AG08396 (cell line): ENCODE results near the gene PRR9.
"Not testable (repeated sequence)": the region's sequence is repeated elsewhere in the genome, so short reads cannot be mapped to it uniquely, and the experiment has no call there.

Experiments
- DNase-seq: peaks from one replicate; pipeline ENCODE4 v3.0.0; 2012; ENCODE audit warnings: low spot score, mixed read lengths

PRR9 gene

GRCh38 chr1:153217212-153217611 lies at the start of gene PRR9:
PRR9 (plus strand) TSS chr1:153217584; CDS start chr1:153218145, 561 bp downstream.
- no peak for DNase-seq

- no peak for DNase-seq
These were observed 48.7 kb upstream of the PRR9 start for GRCh38 chr1:153168686-153169085.

- DNase-seq: no peak
These were observed 42.8 kb upstream of the PRR9 start for GRCh38 chr1:153174624-153175023.

GRCh38 chr1:153178922-153179321 lies 38.5 kb upstream of the PRR9 start:
- DNase-seq: no peak

GRCh38 chr1:153180556-153180955 lies 36.8 kb upstream of the PRR9 start:
- DNase-seq: no peak

- DNase-seq: not testable (repeated sequence)
These were observed 29.1 kb upstream of the PRR9 start for GRCh38 chr1:153188301-153188700.

- DNase-seq: no peak
These were observed 27.0 kb upstream of the PRR9 start for GRCh38 chr1:153190373-153190772.

GRCh38 chr1:153192697-153193096 lies 24.7 kb upstream of the PRR9 start:
- no peak for DNase-seq

GRCh38 chr1:153194331-153195050 lies 22.9 kb upstream of the PRR9 start:
- DNase-seq: no peak

- no peak for DNase-seq
These were observed 22.2 kb upstream of the PRR9 start for GRCh38 chr1:153195216-153195615.

GRCh38 chr1:153202006-153202405 lies 15.4 kb upstream of the PRR9 start:
- no peak for DNase-seq

GRCh38 chr1:153203130-153203529 lies 14.3 kb upstream of the PRR9 start, which contains the start of gene LELP1:
LELP1 (plus strand) TSS chr1:153203430; CDS start chr1:153204708, 1,278 bp downstream.
- DNase-seq: no peak

- no peak for DNase-seq
These were observed 10.8 kb upstream of the PRR9 start for GRCh38 chr1:153206631-153207030.

GRCh38 chr1:153210206-153210605 lies 7.2 kb upstream of the PRR9 start:
- DNase-seq: no peak

GRCh38 chr1:153212201-153212600 lies 5.2 kb upstream of the PRR9 start:
- no peak for DNase-seq

- no peak for DNase-seq
These were observed 3.9 kb upstream of the PRR9 start for GRCh38 chr1:153213519-153213918.

GRCh38 chr1:153217744-153218416 lies 496 bp downstream of the PRR9 start:
- DNase-seq: no peak

GRCh38 chr1:153220606-153221303 lies 3.4 kb downstream of the PRR9 start:
- no peak for DNase-seq

- DNase-seq: peak; percentile 27
These were observed 5.9 kb downstream of the PRR9 start for GRCh38 chr1:153223040-153223891.

- DNase-seq: no peak
These were observed 10.4 kb downstream of the PRR9 start for GRCh38 chr1:153227810-153228209.

GRCh38 chr1:153228491-153228890 lies 11.1 kb downstream of the PRR9 start:
- no peak for DNase-seq
